GM12878 (cell line): ENCODE data around the gene RXRG. TPM values are rescaled to one million over a fixed set of nuclear protein-coding genes. Genes with fewer than 3 reads are reported as not detected.

Experiments used
- ATAC-seq: fragments of 200-7000 bp; cut with Tn5 transposase; 3 replicates; pipeline ENCODE4 v1.9.1; 2020; ENCODE audit warnings: mild to moderate bottlenecking, moderate library complexity
- BruUV-seq: library from RNA; stranded (reverse); fragments of 400-500 nt; replicated peaks from 2 replicates; lab custom pipeline; 2021; lab: Mats Ljungman, UMichigan
- CTCF ChIA-PET: fragments of 300-600 bp; sonication (Branson Sonifier 250); formaldehyde crosslinking; extraction: SDS; loops from one replicate; lab custom pipeline; 2021; ENCODE audit warnings: inconsistent platforms; lab: Yijun Ruan, JAX
- POLR2A ChIA-PET: fragments of 350-600 bp; formaldehyde crosslinking; extraction: SDS; loops from one replicate; lab custom pipeline; 2021; ENCODE audit warnings: inconsistent platforms; lab: Charles Lee
- RAD21 ChIA-PET: fragments of 300-600 bp; sonication (Branson Sonifier 250); formaldehyde crosslinking; loops from one replicate; lab custom pipeline; 2023; ENCODE audit warnings: antibody characterized with exemption; ENCODE audit not compliant: unreplicated experiment; lab: Charles Lee
- SMC1A ChIA-PET: fragments of 300-600 bp; sonication (Branson Sonifier 250); formaldehyde crosslinking; loops from one replicate; lab custom pipeline; 2023; ENCODE audit not compliant: unreplicated experiment, uncharacterized antibody; lab: Charles Lee
- DNase-seq: peaks from one replicate; pipeline ENCODE4 v3.0.0-alpha.2; 2011; ENCODE audit warnings: low read depth, low spot score
- FAIRE-seq: peaks from 3 replicates; lab custom pipeline; 2011; peaks lifted over from hg19 to GRCh38; lab: Jason Lieb, UNC
- H2AFZ ChIP-seq: 2 replicates; pipeline ENCODE4 v1.6.0; 2011; ENCODE audit warnings: low read depth, low read length, control low read depth; ENCODE audit not compliant: control insufficient read depth
- H3K27ac ChIP-seq: 2 replicates; pipeline ENCODE4 v1.5.1; 2011; ENCODE audit warnings: control low read depth; ENCODE audit not compliant: control insufficient read depth, insufficient read depth
- H3K27me3 ChIP-seq, 2 experiments: replicated peaks in 1 of 2; 2 replicates each; pipeline versions ENCODE4 v1.6.0 to v1.6.1; 2011; ENCODE audit warnings: low read length in 1 of 2; ENCODE audit not compliant: control insufficient read depth in 2 of 2, insufficient read depth in 2 of 2
- H3K36me3 ChIP-seq, 2 experiments: 2 replicates each; pipeline ENCODE4 v1.5.1; 2011; ENCODE audit warnings: low read length in 1 of 2; ENCODE audit not compliant: control insufficient read depth in 2 of 2, insufficient read depth in 2 of 2
- H3K4me1 ChIP-seq: 2 replicates; pipeline ENCODE4 v1.6.1; 2011; ENCODE audit warnings: mild to moderate bottlenecking, low read length, moderate library complexity, mixed read lengths; ENCODE audit not compliant: control insufficient read depth, insufficient read depth
- H3K4me2 ChIP-seq: 2 replicates; pipeline ENCODE4 v1.6.0; 2011; ENCODE audit warnings: control low read depth; ENCODE audit not compliant: control insufficient read depth, insufficient read depth
- H3K4me3 ChIP-seq: fragments of 200-600 bp; sonication (generic); 2 replicates; pipeline ENCODE4 v1.5.1; 2016
- H3K79me2 ChIP-seq: 2 replicates; pipeline ENCODE4 v1.6.0; 2011; ENCODE audit warnings: low read length; ENCODE audit not compliant: control insufficient read depth, insufficient read depth
- H3K9ac ChIP-seq: 2 replicates; pipeline ENCODE4 v1.8.0; 2011; ENCODE audit warnings: low read length, control low read depth, mixed read lengths; ENCODE audit not compliant: control insufficient read depth, insufficient read depth
- H3K9me3 ChIP-seq: replicated peaks from 3 replicates; pipeline ENCODE4 v1.5.1; 2011; ENCODE audit warnings: mild to moderate bottlenecking, low read length; ENCODE audit not compliant: control insufficient read depth, insufficient read depth
- H4K20me1 ChIP-seq: 2 replicates; pipeline ENCODE4 v1.6.0; 2011; ENCODE audit not compliant: control insufficient read depth, insufficient read depth
- ASH2L ChIP-seq: fragments of 300-600, 200-600 bp; sonication (generic); IDR thresholded peaks from 2 replicates; pipeline ENCODE4 v1.6.1; 2017; ENCODE audit warnings: low read depth, mild to moderate bottlenecking, borderline replicate concordance
- EED ChIP-seq: sonication (generic); IDR thresholded peaks from 2 replicates; pipeline ENCODE4 v1.6.1; 2016; ENCODE audit warnings: antibody characterized with exemption, low read depth
- FOXK2 ChIP-seq: fragments of 450-650 bp; IDR thresholded peaks from 2 replicates; pipeline ENCODE4 v1.6.1; 2017; ENCODE audit warnings: mild to moderate bottlenecking, moderate library complexity
- HDAC6 ChIP-seq: fragments of 200-600 bp; sonication (generic); IDR thresholded peaks from one replicate; pipeline ENCODE4 v1.8.0; 2017; ENCODE audit warnings: antibody characterized with exemption; ENCODE audit not compliant: unreplicated experiment
- IKZF2 ChIP-seq, 2 experiments: fragments of 450-650 bp; IDR thresholded peaks; 2 replicates each; pipeline ENCODE4 v1.6.1; 2017; ENCODE audit warnings: mild to moderate bottlenecking in 2 of 2, moderate library complexity in 2 of 2
- MEF2B ChIP-seq: fragments of 450-650 bp; IDR thresholded peaks from 2 replicates; pipeline ENCODE4 v1.6.1; 2018; ENCODE audit warnings: mild to moderate bottlenecking, moderate library complexity; ENCODE audit not compliant: partially characterized antibody, poor library complexity, severe bottlenecking
- MLLT1 ChIP-seq: fragments of 450-650 bp; IDR thresholded peaks from 2 replicates; pipeline ENCODE4 v1.6.1; 2016; ENCODE audit warnings: mild to moderate bottlenecking
- MTA2 ChIP-seq: fragments of 450-650 bp; IDR thresholded peaks from 2 replicates; pipeline ENCODE4 v1.6.1; 2016; ENCODE audit warnings: low read depth, mild to moderate bottlenecking, moderate library complexity
- MYB ChIP-seq: fragments of 150-350 bp; IDR thresholded peaks from 2 replicates; pipeline ENCODE4 v1.6.1; 2014; ENCODE audit warnings: mild to moderate bottlenecking, low read depth, low read length, borderline replicate concordance
- SUZ12 ChIP-seq: fragments of 200-600 bp; sonication (generic); IDR thresholded peaks from one replicate; pipeline ENCODE4 v1.6.1; 2018; ENCODE audit warnings: antibody characterized with exemption, mild to moderate bottlenecking; ENCODE audit not compliant: unreplicated experiment
- WGBS: methylation state at CpG from one replicate; pipeline ENCODE4 v1.1.6; 2016; ENCODE audit warnings: low lambda C conversion rate; ENCODE audit not compliant: insufficient replicate concordance, insufficient coverage; ENCODE audit errors: missing lambda C conversion rate; 5-methylcytosine and 5-hydroxymethylcytosine counted together
- in situ Hi-C: fragments of 300-500 bp; cut with MboI; formaldehyde crosslinking; loops from 9 replicates; pipeline ENCODE4 v1.14.3; 2018; ENCODE audit warnings: mixed read lengths
- intact Hi-C: fragments of 100-400 bp; cut with micrococcal nuclease; formaldehyde crosslinking; loops from one replicate; pipeline ENCODE4 v1.14.2; 2022; ENCODE audit not compliant: unreplicated experiment
- polyA plus RNA-seq, 11 experiments: library from polyadenylated mRNA; depleted of rRNA in 4 of 11; unstranded in 6 of 11; stranded (reverse) in 5 of 11; fragments of >200 nt; fragmentation: Nextera tagmentation in 4 of 11; fragmentation: Illumina TruSeq in 1 of 11; extraction: Ambion mirVana in 4 of 11; extraction: Trizol in 1 of 11; gene quantifications; 1 replicate in 1 of 11; 2 replicates in 10 of 11; pipeline versions ENCODE4 v1.2.1 to v1.2.3, GENCODE V29; 2011 to 2016; ENCODE audit warnings: inconsistent platforms in 2 of 11, missing spikeins in 2 of 11, low read depth in 1 of 11
- total RNA-seq, 4 experiments: library from RNA; depleted of rRNA in 3 of 4; stranded (reverse); fragments of >200 nt in 3 of 4; fragmentation: Illumina TruSeq in 1 of 4; extraction: Trizol in 1 of 4; gene quantifications; 2 replicates each; pipeline versions ENCODE4 v1.2.1 to v1.2.3, GENCODE V29; 2013 to 2021
- TF ChIP-seq, protein P1 (sequence below): fragments of 450-650 bp; IDR thresholded peaks from 2 replicates; pipeline ENCODE4 v1.6.1; 2018; ENCODE audit warnings: borderline replicate concordance, mild to moderate bottlenecking; ENCODE audit not compliant: partially characterized antibody
- TF ChIP-seq, protein P2 (sequence below): IDR thresholded peaks from 2 replicates; pipeline ENCODE4 v1.6.1; 2012; ENCODE audit warnings: low read length, inconsistent platforms
- TF ChIP-seq, protein P3 (sequence below): fragments of 450-650 bp; IDR thresholded peaks from 2 replicates; pipeline ENCODE4 v1.6.1; 2016; ENCODE audit warnings: mild to moderate bottlenecking

Gene RXRG
- total and polyA plus RNA-seq, 10 of the 15 experiments (the other 5 are each of a cell fraction or from before 2014, with no cell fraction given): 0.10 TPM; not detected in 9

DNA sequence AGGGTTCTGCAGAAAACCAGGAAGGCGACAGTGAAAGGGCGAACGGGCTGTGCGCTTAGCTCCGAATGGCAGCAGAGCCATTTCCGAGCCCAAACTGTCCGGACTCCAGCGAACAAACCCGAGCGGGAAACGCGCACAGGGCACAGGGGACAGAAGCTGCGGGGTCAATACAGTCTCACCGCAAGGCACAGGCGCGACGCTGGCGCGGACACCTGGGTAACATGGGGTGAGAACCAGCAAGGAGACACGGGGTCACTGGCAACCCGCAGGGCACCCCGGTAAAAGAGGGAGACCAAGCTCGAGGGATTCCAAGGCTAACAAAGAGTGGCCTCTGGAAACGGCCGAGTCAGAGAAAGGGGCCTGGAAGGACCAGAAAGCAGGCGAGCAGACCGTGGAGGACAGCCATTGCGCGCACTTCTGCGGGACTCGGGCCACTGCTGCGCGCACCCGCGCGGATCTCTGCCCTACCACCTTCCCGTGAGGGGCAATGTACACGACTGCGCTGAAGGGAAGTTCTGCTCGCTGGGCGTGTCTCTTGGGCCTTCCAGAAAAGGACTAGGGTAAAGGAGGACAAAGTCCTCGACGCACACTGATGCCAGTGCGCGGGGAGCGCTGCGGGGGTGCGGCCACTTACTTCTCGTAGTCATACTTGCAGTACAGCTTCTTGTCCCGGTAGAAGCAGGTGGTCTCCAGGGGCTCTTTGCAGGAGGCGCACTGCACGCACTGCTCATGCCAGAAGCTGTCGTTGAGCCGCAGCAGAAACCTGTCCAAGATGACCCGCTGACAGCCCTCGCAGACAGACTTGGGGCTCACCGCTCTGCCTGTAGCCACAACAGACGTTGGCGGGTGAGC lies 92.3 kb downstream of the RXRG start:
- no TSS peak for BruUV-seq
- SMC1A ChIA-PET: no interaction called here
- ATAC-seq (no peak), DNase-seq (no peak), FAIRE-seq (no peak)
- Histone ChIP-seq H3K36me3 (no peaks in the 10 kb centered on the region), H4K20me1 (no peaks in the 10 kb centered on the region), H3K79me2 (no peaks in the 10 kb centered on the region), H3K27ac (no peak overlapping the region), H3K9ac (no peak overlapping the region), H3K27me3 (peaks cover 14 to 15% of the 10 kb centered on the region in 2 experiments), H3K9me3 (no peaks in the 10 kb centered on the region), H3K4me3 (no peak overlapping the region), H2AFZ (no peak overlapping the region), H3K4me2 (no peak overlapping the region), H3K4me1 (no peaks in the 10 kb centered on the region)
- POLR2A ChIA-PET: no interaction called here
- TF ChIP-seq MLLT1 (no peak), FOXK2 (no peak), MEF2B (no peak), IKZF2 (IDR thresholded peaks at IDR 0.05) (no peak), HDAC6 (no peak), SUZ12 (no peak), ASH2L (no peak), MTA2 (no peak), MYB (no peak), EED (no peak)
- TF ChIP-seq, protein P1, sequence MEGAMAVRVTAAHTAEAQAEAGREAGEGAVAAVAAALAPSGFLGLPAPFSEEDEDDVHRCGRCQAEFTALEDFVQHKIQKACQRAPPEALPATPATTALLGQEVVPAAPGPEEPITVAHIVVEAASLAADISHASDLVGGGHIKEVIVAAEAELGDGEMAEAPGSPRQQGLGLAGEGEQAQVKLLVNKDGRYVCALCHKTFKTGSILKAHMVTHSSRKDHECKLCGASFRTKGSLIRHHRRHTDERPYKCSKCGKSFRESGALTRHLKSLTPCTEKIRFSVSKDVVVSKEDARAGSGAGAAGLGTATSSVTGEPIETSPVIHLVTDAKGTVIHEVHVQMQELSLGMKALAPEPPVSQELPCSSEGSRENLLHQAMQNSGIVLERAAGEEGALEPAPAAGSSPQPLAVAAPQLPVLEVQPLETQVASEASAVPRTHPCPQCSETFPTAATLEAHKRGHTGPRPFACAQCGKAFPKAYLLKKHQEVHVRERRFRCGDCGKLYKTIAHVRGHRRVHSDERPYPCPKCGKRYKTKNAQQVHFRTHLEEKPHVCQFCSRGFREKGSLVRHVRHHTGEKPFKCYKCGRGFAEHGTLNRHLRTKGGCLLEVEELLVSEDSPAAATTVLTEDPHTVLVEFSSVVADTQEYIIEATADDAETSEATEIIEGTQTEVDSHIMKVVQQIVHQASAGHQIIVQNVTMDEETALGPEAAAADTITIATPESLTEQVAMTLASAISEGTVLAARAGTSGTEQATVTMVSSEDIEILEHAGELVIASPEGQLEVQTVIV: no peak
- TF ChIP-seq, protein P2, sequence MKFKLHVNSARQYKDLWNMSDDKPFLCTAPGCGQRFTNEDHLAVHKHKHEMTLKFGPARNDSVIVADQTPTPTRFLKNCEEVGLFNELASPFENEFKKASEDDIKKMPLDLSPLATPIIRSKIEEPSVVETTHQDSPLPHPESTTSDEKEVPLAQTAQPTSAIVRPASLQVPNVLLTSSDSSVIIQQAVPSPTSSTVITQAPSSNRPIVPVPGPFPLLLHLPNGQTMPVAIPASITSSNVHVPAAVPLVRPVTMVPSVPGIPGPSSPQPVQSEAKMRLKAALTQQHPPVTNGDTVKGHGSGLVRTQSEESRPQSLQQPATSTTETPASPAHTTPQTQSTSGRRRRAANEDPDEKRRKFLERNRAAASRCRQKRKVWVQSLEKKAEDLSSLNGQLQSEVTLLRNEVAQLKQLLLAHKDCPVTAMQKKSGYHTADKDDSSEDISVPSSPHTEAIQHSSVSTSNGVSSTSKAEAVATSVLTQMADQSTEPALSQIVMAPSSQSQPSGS: no peak
- TF ChIP-seq, protein P3, sequence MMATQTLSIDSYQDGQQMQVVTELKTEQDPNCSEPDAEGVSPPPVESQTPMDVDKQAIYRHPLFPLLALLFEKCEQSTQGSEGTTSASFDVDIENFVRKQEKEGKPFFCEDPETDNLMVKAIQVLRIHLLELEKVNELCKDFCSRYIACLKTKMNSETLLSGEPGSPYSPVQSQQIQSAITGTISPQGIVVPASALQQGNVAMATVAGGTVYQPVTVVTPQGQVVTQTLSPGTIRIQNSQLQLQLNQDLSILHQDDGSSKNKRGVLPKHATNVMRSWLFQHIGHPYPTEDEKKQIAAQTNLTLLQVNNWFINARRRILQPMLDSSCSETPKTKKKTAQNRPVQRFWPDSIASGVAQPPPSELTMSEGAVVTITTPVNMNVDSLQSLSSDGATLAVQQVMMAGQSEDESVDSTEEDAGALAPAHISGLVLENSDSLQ: no peak
- intact Hi-C loops (no loop called here), in situ Hi-C loops (no loop called here)
- 18% methylated on average over 59 of the region's 59 CpGs for WGBS
- CTCF ChIA-PET: interaction anchor here (4.1 kb wide), 1 partner anchor 15 kb away, joined by 15 read pairs; no protein-coding TSS in a partner anchor
- RAD21 ChIA-PET: no interaction called here
